Activated CD4-positive, CD25-positive, alpha-beta regulatory T cell treated with anti-CD3 and anti-CD28 coated beads, Interleukin-2, amount 50 U/mL, for 72 hours (primary cell): Measurements from ENCODE around the gene IGFBP2.

ENCODE experiments used
- DNase-seq: peaks from one replicate; pipeline ENCODE4 v3.0.0; 2021

The IGFBP2 gene

DNA sequence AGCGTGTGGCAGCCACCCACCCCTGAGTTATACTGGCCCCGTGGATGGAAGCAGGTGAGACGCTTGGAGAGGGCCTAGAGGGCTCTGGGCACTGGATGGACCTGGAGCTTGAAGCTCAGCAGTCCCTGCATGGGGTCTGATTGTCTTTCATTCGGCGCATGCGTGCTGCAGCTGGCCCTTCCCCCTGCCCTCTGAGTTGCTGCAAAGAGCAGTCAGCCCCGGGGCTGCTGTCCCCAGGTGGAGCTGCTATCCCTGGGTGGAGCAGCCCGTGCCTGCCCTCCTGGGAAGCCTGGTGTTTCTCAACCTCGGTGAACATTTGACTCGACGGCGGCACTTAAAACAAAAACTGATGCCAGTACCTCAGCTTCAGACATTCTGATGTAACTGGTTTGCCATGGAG is 32.5 kb downstream of the IGFBP2 start:
- DNase-seq: no peak

DNA sequence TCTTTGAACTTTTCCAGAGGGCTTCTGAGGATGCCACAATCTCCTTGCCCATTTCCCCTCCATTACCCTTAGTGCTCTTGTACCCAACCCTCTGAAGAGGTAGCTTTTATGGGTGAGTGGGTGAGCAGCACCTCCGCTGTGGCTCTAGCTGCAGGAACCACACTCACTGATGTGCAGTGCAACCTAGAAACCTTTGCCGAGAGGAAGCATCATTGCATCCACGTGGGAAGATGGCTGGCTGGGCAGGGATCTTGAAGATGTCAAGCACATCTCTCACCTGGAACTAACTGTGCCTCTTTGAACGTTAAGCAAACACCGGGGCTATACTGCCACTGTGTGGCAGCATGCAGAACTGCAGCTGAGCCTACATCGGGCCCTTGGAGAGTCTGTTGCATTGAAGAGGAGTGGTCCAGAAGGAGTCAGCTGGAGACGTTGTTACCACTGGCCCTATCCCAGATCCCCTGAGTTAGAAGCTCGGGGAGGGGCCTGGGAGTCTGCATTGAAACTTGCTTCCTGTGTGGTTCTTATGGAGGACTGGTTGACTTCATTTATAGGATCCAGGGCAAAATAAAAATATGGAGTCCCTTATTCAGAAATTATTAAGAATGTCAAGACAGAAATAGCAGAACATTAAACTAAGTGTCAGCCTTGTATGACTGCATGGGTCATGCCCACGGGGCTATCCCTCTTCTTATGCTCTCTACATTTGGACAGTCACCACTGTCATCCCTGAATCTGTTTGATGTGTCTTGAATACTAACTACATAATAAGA is 33.4 kb downstream of the IGFBP2 start:
- DNase-seq: peak; percentile 72

DNA sequence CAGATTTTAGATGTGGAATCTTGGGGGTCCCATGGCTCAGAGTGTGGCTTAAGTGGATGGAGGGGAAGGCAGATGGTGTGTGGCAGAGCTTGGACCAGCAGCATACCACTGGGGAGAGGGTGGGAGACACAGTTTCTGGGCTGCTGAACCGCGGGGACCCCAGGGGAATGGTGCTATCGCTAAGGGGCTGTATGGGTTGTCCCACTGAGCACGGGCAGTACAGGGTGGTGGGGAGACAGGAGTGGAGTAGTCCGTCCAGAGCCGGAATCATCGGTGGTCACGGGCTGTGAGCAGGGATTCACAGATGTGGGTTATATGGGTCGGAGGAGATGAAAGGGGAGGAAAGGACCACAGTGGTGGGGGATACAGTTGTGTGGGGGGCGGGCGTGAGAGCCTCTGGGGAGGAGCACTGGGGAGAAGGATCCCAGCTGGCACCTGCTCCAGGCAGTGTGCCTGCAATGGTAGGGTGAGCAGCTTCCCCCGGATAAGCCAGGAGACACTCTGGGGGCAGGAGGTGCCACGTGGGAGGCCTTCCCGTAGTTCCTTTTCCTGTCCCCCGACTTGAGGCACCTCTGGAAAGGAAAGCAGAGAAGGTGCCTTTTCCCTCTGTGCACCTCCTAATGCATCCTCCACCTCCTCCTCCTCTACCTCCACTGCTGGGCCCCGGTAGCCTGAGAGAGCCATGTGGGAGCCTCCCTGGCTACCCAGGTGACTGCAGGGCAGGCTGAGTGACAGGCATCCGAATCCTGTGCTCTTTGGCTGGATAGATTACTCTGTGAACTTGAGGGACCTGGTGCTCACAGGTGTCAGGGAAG is 37.3 kb downstream of the IGFBP2 start:
- DNase-seq: no peak

DNA sequence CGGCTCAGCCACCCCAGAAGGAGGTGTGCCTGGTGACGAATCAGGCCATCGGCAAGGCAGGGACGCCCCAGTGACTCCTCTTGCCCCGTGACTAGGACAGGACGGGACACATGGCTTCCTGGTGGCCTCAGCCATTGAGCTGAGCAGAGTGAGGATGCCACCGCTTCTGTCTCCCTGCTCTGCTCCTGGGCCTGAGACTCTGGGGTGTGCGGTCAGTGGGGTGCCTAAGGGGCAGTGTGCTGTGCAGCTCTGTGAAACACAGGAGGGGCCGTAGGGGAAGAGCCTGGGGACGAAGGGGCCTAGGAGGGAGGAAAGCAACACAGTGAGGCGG is 37.8 kb downstream of the IGFBP2 start:
- no peak for DNase-seq

DNA sequence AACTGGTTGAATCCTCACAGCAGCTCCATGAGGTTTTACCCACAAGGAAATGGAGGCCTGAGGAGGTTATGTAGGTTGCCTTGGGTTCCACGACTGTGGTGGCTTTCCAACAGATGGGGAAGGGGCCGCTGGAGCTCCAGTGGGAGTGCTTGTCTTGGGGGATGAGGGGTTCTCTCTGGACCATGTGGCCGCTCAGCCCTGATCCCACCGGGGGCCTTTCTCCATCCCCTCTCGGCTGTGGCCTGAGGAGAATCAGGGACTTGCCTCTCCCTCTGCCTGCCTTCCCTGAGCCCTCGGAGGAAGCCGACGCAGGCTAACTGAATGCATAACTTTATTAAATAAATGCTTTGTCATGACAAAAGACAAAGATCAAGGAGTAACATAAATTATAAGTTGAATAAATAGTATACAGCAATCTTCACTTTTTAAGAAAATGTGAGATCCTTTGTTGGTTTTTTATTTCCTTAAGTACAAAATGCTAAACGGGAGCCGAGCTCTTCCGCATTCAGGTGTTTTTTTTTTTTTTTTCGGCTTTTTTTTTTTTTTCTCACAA is 38.6 kb downstream of the IGFBP2 start:
- DNase-seq: no peak

DNA sequence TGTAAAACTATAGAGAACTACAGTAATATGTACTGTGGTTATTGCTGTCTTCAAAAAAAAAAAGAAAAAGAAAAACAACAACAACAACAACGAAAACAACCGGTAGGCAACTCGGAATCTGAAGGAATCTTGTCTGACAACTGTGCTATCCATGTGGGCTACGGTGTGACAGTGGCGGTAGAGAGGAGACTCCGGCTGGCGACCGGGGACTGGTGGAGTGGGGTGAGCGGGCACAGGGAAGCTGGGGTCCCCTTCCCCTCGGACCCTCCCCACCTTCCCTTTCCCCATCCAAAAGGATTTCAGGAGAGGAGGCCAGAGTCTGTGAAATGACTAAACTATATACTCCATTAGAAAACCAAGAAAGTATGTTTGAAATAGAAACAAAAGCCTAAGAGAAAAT is 39.2 kb downstream of the IGFBP2 start:
- DNase-seq: no peak

DNA sequence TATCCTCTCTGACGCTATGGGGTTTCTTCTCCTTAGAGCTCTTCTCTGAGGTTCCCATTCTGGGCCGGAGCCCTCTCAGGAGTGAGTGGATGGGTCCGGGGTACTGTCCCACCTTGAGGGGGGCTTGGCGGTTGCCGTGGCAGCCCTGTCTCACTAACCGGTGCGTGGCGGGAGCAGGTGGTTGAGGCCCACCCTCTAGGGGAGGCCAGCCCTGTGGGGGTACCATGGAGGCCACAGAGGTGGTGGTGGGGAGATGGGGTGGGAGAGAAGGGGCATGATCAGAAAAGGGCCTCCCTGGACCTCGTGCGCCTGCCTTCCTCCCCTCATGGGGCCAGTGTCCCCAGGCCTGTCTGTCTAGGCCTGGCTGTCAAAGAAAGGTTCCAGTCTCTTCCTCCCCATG is 39.8 kb downstream of the IGFBP2 start:
- DNase-seq: no peak

DNA sequence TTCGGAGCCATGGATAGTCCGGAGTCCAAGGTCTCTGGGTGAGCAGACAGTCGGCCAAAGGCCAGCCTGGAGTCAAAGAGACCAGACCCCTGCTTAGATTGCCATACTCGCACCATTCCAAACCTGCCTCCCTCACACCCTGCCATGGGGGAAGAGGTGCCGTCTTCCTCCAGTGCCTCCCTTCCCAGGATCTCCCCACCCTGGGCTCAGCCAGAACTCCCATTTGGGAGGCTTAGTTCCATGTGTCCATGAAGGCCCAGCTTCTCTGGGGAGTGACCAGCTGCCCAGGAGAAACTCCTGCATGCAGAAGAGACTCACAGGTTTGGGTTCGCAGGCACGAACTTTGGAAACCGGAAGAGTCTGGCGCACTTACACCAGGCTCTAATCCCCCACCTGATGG is 40.4 kb downstream of the IGFBP2 start:
- no peak for DNase-seq

DNA sequence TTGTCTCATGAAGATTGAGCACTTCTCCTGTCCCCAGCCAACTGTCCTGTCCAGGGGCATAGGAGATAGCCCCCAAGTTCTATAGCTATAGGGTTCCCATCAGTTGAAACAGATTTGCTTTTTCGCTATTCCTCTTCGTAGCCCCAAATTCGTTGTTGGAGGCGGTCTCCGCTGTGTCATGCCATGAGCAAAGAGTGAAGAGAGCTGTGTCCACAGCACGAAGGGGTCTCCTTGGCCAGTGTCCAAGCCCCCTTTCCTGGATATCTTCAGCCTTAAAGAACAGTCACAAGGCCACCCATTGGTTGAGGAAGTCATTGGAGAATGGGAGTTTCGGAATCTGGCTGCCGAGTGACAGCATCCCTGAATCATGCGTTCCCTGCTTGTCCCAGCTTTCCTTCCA is 41.2 kb downstream of the IGFBP2 start:
- DNase-seq: no peak

DNA sequence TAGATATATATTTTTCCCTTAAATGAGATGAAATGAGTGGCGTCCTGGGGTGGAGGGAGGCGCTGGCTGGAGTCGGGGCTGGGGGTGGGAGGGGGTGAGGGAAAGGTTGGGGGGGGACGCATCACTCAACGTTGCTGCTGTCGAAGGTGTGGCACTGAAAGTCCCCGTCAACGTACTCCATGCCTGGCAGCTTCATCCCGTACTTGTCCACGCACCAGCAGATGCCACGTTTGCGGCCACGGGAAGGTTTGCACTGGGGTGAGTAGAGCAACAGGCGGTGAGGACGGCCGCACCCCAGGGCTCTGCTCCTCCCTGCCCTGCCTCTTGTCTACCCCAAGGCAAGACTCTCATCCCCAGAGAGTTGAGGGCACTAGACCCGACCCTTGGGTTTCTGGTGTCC is 43.4 kb downstream of the IGFBP2 start:
- DNase-seq: no peak

DNA sequence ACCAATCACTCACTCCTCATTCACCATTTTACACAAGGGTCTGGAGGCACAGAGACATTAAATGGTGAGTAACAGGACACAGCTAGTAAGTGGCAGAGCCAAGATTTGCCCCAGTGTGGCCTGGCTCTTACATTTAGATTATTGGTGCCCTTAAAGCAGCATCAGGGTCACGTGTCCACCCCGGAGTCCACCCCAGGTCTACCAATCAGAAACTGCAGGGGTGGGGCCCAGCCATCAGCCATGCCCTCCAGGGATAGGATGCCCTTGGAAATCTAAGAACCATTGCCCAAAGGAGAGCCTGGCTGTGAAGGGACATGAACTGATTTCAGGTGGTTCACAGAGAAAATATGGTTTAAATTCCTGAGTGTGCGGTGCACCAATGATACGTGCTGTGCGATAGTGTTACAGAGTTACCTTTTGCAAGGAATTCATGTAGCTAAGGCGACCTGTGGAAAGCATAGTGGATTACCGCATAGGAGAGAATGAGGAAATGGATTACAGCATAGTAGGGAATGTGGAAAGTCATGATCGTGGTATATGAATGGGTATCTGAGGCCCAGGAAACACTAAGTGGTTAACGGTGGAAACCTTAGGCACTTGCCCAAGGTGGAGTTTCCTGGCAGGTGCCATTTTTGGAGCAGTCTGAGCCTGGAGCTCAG is 44.3 kb downstream of the IGFBP2 start:
- DNase-seq: no peak

DNA sequence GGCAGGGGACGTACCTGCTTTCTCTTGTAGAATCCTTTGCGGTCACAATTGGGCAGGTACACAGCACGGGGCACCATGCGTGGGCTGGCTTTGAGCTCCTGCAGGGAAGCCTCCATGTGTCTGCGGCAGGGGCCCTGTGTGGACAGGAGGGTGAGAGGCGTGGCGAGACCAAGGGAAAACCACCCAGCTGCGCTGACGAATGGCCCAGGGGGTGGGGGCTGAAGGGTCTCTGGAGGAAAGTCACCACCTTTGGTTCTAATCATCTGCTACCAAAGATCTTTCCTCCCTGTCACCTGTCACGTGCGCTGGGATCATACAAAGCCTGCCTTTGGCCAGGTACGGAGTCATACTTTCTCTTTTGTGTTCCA is 44.9 kb downstream of the IGFBP2 start:
- DNase-seq: no peak

DNA sequence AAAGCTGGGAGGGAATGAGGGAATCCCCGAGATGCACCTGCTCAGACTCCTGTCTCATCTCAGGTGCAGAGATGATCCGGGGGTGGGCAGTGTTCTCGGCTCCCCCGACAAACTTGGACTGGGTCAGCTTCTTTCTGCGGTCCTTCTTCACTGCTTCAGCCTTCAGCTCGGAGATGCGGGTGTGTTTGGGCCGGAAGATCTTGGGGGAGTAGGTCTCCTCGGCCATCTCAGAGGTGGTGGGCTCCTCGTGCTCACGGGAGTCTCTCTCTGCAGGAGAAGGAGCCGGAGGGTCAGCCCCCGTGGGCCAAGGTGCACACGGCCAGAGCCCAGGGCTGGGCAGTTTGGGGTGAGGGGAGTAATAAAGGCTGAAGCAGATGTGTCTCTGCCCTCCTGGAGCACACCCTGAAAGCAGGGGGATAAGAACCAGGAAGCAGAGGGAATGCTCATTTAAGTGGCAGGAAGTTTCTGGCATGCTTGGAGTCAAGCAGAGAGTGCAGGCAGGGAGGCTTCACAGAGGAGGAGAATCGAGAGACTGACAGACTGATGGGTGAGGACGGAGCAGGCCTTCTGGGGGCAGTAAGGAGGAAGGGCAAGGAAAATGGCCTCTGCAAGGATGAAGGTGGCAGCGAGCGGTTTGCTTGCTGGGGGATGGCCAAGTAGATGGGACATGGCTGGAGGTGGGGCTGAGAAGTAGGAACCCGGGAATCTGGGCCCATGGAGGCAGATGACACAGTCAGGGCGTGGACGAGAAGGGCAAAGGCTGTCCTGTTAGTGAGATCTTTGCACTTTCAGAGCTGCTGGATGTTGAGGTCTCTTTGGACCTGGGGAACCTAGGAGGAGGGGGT is 45.8 kb downstream of the IGFBP2 start:
- DNase-seq: no peak

DNA sequence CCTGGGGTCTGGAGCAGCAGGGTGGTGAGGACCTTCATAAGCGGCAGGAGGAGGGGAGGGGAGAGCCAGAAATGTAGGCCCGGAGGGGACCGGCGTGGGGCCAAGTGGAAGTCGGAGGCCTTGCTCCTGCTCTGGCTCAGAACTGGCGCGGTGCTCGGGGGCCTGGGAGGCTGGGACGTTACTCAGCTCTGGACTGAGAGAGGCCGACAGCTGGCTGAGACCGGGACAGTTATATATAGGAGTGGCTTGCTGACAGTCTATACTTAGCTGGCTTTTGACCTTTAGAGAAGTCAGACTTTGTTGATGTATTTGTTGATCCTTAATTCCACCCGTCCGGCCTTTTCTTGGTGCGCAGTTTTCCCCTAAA is 46.4 kb downstream of the IGFBP2 start:
- DNase-seq: no peak

DNA sequence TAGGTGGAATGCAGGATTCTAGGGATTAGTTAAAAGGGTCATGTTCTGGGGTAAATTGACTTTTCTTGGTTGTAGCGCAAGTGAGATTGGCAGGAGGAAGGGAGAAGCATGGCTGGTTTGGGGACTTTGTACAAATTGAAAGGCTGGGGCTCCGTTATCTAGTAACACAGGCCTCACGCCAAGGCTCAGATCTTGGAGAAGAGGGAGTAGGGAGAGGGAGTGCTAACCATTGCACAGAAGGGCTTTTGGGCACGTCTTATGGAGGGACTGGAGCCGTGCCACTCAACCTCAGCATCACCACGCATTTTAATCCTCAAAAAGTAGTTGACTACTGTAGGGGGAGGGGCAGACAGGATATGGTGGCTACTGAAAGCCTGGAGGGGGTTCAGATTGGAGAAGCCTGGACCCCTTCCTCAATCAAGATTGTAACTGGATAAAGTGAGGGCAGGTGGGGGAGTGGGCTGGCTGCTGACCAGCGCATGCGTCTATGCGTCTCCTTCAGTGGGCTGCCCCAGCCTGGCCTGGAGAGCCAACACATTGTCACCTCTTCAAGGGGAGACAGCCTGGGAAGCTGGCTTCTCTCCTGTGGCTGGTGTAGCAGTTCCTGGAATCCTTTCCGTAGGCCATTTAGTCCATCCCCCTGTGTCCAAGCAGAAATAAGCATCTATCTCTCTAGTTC is 47.9 kb downstream of the IGFBP2 start:
- DNase-seq: no peak

DNA sequence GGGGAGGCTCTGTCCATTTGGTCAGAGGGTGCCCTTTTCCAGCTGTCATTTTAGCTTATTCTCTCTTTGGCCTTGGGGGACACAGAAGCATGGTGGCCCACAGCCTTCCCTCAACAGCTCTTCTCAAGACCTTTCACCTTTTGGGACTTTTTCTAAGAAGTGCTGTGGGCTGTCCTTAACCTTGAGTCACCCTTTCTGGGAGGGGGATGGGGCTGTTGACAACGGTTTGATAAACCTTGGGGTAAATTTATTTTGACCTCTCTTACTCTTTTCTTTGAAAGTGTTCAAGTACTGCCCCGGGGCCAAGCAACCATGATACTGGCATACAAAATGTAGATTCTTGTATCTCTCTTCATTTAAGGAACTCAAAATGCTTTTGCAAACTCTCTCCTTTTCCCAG is 48.5 kb downstream of the IGFBP2 start:
- no peak for DNase-seq

DNA sequence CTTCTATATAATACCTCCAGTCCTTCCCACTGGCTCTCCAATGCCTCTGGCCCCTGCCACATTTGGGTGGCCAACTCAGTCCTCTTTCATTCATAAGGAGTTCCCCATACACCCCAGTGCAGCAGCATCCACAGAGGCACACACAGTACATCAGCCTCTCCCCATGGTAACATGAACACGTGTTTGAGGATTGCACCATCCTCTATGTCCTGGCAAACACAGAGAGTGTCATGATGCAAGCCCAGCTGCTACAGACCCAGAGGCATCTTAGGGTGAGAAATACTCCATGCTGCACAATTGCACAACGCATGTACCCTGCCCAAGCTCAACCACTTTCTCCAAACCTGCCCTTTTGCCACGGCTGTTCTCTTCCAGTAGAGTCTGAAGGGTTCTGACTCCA is 50.6 kb downstream of the IGFBP2 start:
- no peak for DNase-seq

DNA sequence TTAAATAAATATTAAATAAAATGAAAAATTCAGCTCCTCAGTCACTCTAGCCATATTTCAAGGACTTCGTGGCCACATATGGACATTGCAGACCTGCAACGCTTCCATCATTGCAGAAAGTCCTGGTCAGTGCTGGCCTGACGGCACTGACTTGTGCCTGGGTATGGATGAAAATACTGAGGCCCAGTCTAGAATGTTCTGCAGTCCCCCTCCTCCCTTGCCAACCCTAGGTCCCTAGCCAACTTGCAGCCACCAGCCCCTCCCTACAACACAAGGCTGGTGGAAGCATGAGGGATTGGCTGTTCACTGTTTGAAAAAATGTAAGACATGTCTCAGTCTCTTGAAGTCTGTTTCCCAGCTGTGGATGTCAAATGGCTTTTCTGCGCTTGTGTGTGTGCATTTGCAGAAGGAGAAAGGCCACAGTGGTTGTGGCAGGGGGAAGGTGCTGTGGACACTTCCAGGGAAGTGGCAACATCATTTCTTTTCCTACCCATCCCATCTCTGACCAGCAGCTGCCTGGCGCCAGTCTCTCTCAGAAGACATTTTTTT is 52.2 kb downstream of the IGFBP2 start:
- no peak for DNase-seq

DNA sequence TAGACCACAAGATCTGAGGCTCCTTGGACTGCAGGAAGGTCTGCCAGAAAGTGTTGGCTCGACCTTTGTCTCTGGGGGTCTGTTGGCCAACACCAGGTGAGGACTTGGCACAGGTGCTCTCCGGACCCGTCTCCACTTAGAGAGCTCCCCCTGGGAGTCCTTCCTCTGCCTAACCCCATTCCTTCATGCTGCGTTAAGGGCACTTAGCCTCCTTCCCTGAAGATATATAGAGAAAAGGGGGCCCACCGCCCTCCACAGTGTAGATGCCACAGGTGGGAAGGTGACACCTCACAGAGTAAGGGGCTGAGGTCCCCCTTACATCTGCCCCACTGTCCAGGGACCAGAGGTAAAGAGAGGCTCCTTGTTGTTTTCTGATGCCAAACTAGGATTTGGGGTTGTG is 53.9 kb downstream of the IGFBP2 start:
- no peak for DNase-seq

DNA sequence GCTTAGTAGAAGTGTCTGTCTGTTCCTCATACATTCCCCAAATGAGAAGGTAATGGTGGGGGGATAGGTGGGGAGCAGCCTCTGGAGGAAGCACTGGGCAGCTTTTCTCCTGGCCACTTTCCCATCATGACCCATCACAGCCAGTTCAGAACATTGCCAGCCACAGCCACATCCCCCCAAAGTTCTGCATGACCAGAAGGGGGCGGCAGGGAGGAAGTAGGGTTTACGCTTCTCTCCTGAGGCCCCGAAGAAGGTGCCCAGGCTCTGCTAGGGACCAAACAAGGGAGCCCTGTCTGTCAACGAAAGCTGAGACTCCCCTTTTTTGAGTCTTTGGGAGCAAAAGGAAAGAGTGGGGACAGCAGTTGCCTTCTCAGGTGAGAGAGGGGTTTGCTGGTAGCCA is 54.4 kb downstream of the IGFBP2 start:
- DNase-seq: no peak

DNA sequence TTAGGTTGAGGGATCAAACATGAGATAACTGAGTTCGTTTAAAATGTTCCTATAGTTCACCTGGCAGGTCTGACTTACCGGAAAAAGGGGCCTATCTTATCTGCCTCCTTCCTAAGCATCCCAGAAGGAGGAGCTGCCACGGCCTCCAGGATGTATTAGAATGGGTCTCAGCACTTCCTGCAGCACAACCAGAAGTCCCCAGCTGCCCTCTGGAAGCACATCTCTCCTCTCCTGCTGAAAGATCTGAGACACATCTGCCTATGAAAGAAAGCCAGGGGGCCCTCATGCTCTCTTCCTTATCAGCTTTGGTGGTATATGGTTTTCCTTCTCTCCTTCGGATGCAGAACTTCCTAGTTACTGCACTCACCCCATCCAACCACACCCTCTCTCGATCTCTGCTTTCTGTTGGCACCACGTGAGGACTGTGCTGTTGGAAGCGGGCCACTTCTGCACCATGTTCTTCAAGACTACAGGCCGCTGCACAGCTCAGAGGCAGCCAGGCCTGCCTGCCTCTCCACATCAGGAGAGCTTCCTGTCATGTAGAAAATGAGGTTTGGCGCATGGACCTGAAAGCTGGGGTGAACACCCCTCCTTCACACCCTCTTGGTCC is 55.6 kb downstream of the IGFBP2 start:
- no peak for DNase-seq

DNA sequence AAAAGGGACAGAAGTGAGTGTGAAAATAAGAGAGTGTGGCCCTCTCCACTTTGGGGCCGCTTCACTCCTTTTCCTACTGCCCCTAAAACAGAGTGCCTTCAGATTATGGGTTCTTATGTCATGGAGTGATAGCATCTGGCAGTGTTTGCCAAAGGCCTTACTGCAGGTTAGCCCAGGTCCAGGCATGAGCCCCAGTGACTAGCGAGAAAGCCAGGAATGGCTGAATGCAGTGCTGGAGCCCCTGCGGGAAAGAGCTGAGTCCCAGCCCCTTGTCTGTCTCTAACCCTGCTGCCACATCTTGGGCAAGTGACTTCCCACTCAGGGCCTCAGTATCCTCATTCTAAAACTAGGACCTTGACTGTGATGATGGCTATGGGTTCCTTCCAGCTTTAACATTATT is 56.2 kb downstream of the IGFBP2 start:
- DNase-seq: no peak
